Coronary artery (tissue), 2 donors: ENCODE results near the gene OR52K2.

ENCODE experiments used
- DNase-seq: peaks from one replicate; pipeline ENCODE4 v3.0.0-alpha.2; 2017; ENCODE audit warnings: low spot score
- H3K27ac ChIP-seq, 2 donors: fragments of 200-600 bp; sonication (generic); one replicate each; pipeline ENCODE4 v1.5.1; 2016 to 2019
- H3K4me3 ChIP-seq: fragments of 200-600 bp; sonication (generic); 2 replicates; pipeline ENCODE4 v1.5.1; 2016; ENCODE audit warnings: mild to moderate bottlenecking, moderate library complexity
- TF ChIP-seq, protein P1 (sequence below): fragments of 200-600 bp; sonication (generic); IDR thresholded peaks from one replicate; pipeline ENCODE4 v1.5.1; 2019; ENCODE audit warnings: antibody characterized with exemption

The OR52K2 gene

DNA sequence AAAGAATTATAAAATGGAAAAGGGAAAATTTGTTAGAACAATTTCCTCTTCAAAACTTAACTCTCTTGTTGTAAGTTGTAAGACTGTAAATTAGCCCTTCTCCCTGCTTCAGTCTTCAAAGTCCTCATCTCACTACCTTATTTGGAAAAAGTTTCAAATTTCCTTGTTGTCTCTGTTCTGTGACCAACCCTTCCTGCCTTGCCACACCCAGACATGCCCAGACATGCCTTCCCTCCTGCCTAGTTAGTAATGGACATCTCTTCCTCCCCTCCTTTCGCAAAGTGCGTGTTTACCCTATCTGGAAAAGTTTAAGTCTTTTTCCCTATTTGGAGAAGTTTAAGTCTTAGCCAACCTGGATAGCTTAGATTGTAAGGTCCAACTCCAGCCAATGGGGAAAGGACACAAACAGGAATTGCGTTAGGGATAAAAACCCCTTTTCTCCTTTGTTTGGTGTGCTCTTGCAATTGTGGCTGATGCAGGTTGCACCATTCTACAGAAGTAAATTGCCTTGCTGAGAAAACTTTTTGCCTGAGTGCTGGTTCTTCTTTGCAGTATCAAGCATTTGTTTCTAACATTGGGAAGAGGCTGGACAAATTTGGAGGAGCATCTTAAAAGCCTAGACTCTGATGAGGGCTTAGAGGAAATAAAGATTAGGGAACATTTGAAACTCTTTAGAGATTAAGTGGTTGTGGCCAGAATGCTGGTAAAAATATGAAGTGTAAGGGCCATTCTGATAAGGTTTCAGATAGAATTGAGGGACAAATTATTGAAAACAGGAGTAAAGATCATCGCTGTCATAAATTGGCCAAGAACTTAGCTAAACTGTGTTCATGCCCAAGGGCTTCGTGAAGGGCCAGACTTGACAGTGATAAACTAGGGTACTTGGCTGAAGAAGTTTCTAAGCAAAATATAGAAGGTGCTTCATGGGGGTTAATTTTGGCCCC lies 15.4 kb downstream of the OR52K2 start:
- no peak for DNase-seq
- TF ChIP-seq, protein P1, sequence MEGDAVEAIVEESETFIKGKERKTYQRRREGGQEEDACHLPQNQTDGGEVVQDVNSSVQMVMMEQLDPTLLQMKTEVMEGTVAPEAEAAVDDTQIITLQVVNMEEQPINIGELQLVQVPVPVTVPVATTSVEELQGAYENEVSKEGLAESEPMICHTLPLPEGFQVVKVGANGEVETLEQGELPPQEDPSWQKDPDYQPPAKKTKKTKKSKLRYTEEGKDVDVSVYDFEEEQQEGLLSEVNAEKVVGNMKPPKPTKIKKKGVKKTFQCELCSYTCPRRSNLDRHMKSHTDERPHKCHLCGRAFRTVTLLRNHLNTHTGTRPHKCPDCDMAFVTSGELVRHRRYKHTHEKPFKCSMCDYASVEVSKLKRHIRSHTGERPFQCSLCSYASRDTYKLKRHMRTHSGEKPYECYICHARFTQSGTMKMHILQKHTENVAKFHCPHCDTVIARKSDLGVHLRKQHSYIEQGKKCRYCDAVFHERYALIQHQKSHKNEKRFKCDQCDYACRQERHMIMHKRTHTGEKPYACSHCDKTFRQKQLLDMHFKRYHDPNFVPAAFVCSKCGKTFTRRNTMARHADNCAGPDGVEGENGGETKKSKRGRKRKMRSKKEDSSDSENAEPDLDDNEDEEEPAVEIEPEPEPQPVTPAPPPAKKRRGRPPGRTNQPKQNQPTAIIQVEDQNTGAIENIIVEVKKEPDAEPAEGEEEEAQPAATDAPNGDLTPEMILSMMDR, result no peak
- Histone ChIP-seq H3K27ac (no peak overlapping the region), H3K4me3 (no peak overlapping the region)

DNA sequence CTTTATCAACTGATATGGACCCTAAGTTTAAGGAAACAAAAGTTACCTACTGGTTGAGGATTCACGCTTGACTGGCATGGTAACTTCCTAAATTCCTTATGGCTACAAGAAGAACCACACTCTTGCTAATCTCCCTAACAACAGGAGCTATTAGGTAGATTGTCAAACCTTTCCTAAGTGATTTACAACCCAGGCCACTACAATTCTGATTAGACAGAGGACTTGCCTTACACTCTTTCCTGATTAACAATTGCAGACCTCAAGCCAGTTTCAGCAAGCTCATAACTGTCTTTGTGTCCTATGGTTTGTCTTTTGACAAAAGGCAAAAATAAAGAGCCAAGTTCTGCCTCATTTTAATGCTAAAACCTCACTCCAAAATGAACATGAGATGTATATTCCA lies 16.3 kb downstream of the OR52K2 start:
- no peak overlapping the region for H3K4me3 ChIP-seq
- TF ChIP-seq, protein P1, result no peak
- H3K27ac ChIP-seq, result no peak overlapping the region
- DNase-seq, result no peak

DNA sequence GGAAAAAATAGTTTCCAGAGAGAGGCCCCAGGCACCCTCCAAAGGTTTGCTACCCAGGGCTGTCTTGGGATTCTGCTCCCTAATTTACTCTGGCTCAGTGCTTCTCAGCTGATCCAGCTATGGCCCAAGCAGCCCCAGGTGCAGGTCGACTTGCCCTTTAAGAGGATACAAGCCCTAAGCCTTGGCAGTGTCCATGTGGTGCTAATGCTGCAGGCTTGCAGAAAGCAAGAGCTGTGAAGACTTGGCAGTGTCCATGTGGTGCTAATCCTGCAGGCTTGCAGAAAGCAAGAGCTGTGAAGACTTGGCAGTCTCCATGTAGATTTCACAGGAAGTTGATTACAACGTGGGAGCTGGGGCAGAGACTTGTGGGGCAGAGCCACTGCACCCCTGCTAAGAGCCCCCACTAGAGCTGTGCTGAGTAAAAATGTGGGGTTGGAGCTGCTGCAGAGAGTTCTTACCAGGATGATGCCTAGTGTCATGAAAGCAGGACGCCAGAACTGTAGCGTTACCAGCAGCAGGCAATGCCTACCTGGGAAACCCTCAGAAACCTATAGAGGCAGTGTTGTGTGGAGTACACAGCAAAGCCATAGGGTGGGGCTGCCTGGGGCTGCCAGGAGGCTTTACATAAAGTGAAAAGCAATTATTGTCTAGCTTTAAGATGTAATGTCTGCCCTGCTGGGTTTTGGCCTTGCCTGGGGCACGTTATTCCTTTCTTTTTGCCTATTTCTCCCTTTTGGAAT lies 17.2 kb downstream of the OR52K2 start:
- no peak for DNase-seq
- TF ChIP-seq, protein P1, result no peak
- Histone ChIP-seq H3K4me3 (no peak overlapping the region), H3K27ac (no peak overlapping the region)

DNA sequence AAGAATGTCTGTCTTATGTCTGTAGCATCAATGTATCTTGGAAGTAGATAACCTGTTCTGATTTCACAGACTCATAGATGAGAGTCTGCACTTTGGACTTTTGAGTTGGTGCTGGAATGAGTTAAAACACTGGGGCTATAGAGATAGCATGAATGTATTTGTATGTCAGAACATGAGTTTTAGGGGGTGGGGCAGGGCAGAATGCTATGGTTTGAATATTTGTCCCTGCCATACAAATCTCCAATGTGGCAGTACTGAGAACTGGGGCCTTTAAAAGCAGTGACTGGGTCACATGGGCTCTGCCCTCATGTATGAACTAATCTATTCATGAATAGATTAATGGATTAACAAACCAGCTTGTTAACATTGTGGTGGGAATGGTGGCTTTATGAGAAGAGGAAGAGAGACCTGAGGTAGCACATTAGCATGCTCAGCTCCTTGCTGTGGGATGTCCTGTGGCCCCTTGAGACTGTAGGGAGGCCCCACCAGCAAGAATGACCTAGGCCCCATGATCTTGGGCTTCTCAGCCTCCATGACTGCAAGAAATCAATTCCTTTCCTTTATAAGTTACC lies 17.9 kb downstream of the OR52K2 start:
- Histone ChIP-seq H3K4me3 (no peak overlapping the region), H3K27ac (no peak overlapping the region)
- TF ChIP-seq, protein P1, result no peak
- DNase-seq, result no peak

DNA sequence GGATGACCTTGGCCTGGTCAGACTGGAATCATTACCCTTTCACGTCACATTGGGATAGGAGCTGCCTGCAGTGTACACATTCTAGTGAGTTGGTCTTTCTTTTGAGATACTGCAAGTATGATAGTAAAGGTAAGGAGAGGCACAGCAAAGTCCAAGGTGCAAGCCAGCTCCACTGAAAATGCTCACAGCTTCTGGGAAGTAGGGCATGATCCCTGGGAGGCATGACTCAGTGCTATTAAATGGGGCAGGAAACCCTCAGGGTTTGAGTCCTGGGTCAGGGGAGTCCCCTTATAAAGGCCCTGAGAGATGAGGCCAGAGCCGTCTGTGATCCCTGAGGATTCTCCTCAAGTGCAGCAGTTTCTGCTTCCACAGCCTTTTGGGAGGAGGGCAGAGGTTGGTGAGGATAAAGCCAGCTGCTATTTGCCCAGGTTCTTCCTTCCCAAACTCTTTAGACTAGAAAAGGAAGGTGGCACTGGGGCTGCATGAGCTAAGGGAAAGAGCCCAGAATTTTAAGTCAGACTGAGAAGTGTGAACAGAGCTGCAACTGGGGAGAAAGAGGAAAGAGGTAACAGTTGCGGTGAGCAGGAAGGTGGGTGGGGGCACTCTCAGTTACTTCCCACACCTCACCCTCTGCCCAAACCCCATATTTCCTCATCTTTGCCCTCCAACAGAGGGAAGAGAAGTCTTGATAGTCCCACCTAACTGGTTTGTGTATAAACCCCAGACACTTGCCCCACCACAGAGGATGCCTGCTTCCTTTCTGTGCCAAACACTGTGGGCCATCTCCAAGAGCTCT lies 18.9 kb downstream of the OR52K2 start:
- no peak for DNase-seq
- H3K27ac ChIP-seq, result no peak overlapping the region
- TF ChIP-seq, protein P1, result no peak

DNA sequence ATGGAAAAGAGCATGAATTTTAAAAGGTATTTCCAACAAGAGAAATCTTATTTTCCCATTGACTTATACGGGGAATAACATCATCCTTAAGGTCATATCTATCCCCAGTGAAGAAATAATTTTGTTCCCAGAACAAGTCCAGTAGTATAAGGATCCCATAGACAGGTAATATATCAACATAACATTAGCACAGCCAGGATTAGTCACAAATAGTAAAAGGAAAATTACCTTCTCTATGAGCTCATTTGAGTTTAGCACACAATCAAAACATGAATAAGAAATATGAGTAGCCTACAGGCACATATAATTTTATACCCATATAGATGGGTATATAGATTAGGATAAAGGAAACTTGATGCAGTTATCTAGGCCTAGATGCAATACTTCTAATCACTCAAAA lies 30.5 kb downstream of the OR52K2 start:
- TF ChIP-seq, protein P1, result no peak
- Histone ChIP-seq H3K27ac (no peak overlapping the region), H3K4me3 (no peak overlapping the region)
- no peak for DNase-seq

More for the DNA sequence above, 18.9 kb downstream of the OR52K2 start:
- no peak overlapping the region for H3K4me3 ChIP-seq
